ENCODE data around the gene PDE7B. TPM values are rescaled to one million over a fixed set of nuclear protein-coding genes. Genes with fewer than 3 reads are reported as not detected.

Gene PDE7B
- total RNA-seq, 1 donor, result 0.42 TPM

DNA sequence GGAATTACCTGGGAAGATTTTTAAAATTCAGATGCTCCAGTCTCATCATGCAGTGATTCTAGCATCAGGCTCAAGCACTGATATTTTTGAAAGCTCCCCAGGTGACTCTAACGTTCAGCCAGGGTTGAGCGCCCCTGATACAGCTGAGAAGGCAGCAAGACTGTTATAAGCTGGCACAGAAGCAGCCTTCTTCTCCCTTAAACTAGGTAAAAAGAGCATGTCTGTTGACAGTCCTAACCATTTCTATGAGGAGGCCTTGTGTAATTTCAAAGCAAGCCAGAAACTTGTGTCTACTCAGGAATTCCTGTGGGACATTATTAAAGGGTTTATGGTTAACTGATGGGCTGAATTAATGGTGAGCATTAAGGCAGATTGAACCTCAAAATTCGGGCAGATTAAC is 141.9 kb downstream of the PDE7B start:
- H3K27me3 ChIP-seq (ENCODE audit: insufficient read depth, low read length), result no peaks in the 10 kb centered on the region
- H3K9me3 ChIP-seq (ENCODE audit: low read depth, low read length), result no peaks in the 10 kb centered on the region
- no peak overlapping the region for H3K4me3 ChIP-seq (ENCODE audit: low read length)
- peaks cover 18% of the 10 kb centered on the region for H3K4me1 ChIP-seq (ENCODE audit: insufficient read depth, low read length)

GRCh38 chr6:135994857-135995544 is 143.5 kb downstream of the PDE7B start:
- Histone ChIP-seq H3K4me1 (ENCODE audit: insufficient read depth, low read length) (peaks cover 17% of the 10 kb centered on the region), H3K27me3 (ENCODE audit: insufficient read depth, low read length) (no peaks in the 10 kb centered on the region), H3K4me3 (ENCODE audit: low read length) (no peak overlapping the region), H3K9me3 (ENCODE audit: low read depth, low read length) (no peaks in the 10 kb centered on the region)

DNA sequence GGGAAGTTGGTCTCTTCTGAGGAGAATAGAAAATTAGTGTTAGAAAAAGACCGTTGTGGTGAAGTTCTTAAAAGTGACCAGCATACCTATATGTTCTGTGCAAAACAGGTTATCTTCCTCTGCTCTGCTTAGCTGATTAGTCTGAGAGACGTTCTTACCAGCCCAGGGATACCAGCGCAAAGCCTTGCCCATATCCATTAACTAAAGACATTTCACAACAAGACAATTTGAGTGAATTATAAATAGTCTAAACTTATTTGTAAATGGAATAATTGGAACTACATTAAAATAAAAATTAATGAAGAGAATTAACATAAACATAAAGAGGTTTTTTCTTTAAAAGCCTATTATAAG is 144.0 kb downstream of the PDE7B start:
- Histone ChIP-seq H3K4me3 (ENCODE audit: low read length) (no peak overlapping the region), H3K4me1 (ENCODE audit: insufficient read depth, low read length) (peaks cover 12% of the 10 kb centered on the region), H3K27me3 (ENCODE audit: insufficient read depth, low read length) (no peaks in the 10 kb centered on the region), H3K9me3 (ENCODE audit: low read depth, low read length) (no peaks in the 10 kb centered on the region)

- no peaks in the 10 kb centered on the region for H3K27me3 ChIP-seq (ENCODE audit: insufficient read depth, low read length)
- H3K9me3 ChIP-seq (ENCODE audit: low read depth, low read length), result no peaks in the 10 kb centered on the region
- peaks cover 8% of the 10 kb centered on the region for H3K4me1 ChIP-seq (ENCODE audit: insufficient read depth, low read length)
- H3K4me3 ChIP-seq (ENCODE audit: low read length), result no peak overlapping the region
These were observed 145.2 kb downstream of the PDE7B start for GRCh38 chr6:135996668-135997067.

DNA sequence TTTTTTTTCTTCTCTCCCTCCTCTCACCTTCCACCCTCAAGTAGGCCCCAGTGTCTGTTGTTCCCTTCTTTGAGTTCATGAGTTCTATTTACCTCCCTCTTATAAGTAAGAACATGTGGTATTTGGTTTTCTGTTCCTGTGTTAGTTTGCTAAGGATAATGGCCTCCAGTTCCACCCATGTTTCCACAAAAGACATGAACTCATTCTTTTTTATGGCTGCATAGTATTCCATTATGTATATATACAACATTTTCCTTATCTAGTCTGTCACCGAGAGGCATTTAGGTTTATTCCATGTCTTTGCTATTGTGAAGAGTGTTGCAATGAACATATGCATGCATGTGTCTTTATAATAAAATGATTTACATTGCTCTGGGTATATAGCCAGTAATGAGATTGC is 147.9 kb downstream of the PDE7B start:
- no peak overlapping the region for H3K4me3 ChIP-seq (ENCODE audit: low read length)
- no peaks in the 10 kb centered on the region for H3K27me3 ChIP-seq (ENCODE audit: insufficient read depth, low read length)
- H3K4me1 ChIP-seq (ENCODE audit: insufficient read depth, low read length), result peaks cover 8% of the 10 kb centered on the region
- H3K9me3 ChIP-seq (ENCODE audit: low read depth, low read length), result no peaks in the 10 kb centered on the region

DNA sequence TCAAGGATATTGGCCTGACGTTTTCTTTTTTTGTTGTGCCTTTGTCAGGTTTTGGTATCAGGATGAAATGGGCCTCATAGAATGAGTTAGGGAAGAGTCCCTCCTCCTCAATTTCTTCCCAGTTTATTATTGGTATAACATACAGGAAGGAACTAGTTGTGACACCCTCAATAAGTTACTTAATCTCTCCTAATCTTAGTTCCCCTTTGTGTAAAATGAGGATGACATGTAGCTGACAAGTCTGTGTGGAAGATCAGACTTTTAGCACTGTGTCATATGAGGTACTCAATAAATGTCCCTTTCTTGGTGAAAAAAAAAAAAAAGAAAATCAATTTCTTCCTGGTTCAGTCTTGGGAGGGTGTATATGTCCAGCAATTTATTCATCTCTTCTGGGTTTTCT is 155.8 kb downstream of the PDE7B start:
- H3K4me1 ChIP-seq (ENCODE audit: insufficient read depth, low read length), result peaks cover 21% of the 10 kb centered on the region
- no peaks in the 10 kb centered on the region for H3K27me3 ChIP-seq (ENCODE audit: insufficient read depth, low read length)
- no peak overlapping the region for H3K4me3 ChIP-seq (ENCODE audit: low read length)
- no peaks in the 10 kb centered on the region for H3K9me3 ChIP-seq (ENCODE audit: low read depth, low read length)

DNA sequence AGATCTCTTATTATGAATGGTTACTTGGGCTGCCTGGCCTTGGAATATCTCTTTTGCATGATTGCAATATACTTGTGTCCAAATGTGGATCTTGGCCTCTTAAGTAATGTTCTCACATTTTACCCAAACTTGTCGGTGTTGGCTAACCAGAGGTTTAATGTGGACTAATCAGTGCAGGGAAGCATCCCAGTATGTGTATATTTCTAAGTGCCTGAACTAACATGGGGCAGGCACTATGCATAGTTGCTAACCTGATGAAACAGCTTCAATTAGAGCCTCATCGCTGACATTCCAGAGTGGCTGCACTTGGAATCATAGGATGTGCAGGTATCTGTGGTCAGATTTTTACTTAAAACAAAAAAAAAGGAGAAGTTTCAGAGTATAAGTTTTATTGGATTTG is 160.0 kb downstream of the PDE7B start:
- Histone ChIP-seq H3K4me1 (ENCODE audit: insufficient read depth, low read length) (peaks cover 25% of the 10 kb centered on the region), H3K9me3 (ENCODE audit: low read depth, low read length) (no peaks in the 10 kb centered on the region), H3K4me3 (ENCODE audit: low read length) (no peak overlapping the region), H3K27me3 (ENCODE audit: insufficient read depth, low read length) (no peaks in the 10 kb centered on the region)

DNA sequence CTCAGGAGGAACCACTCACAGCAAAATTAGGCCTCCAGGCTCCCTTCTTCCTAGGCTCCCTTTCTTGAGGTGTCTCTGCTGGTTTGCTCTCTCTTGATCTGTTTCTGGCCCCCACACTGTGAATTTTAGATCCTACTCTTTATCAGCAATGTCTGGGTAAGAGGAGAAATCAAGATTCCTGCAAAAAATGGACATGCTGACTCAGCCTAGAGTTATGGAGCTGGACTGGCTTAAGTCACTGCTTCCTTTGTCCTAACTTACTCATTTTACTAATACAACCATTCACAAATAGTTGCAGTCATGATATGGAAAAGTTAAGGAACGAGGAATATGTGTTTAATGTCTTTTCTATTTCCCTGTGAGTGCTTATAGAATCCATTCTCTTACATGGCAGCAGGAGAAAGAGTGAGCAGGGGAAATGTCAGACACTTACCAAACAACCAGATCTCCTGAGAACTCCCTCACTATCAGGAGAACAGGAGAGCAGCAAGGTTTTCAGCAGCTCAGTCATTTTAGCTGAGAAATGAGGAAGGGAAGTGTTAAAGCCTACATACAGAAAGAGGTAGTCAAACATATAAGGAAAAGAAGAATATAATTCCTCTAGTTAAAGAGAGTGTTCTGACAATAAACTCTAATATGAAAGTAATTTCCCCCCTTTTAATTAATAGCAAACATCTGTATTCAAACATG is 160.8 kb downstream of the PDE7B start:
- peaks cover 17% of the 10 kb centered on the region for H3K4me1 ChIP-seq (ENCODE audit: insufficient read depth, low read length)
- H3K4me3 ChIP-seq (ENCODE audit: low read length), result no peak overlapping the region
- H3K27me3 ChIP-seq (ENCODE audit: insufficient read depth, low read length), result no peaks in the 10 kb centered on the region
- H3K9me3 ChIP-seq (ENCODE audit: low read depth, low read length), result no peaks in the 10 kb centered on the region

DNA sequence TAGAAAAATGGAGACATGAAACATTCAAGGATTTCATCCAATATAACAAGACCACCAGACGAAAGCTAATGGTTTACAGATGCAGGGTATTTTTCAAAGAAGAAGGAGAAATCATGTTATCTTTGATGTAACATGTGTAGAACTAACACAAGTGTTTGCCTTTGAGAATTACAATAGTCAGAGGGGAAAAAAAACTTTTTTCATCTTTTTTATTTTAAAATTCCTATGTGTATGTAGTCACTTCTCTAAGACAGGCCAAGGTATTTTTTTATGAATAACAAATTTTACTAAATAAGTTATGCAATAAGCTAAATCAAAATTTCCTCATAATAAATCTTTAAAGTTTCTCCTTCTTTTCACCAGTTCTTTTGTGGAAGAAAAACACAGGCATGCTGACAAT is 161.4 kb downstream of the PDE7B start:
- Histone ChIP-seq H3K4me1 (ENCODE audit: insufficient read depth, low read length) (peaks cover 17% of the 10 kb centered on the region), H3K27me3 (ENCODE audit: insufficient read depth, low read length) (no peaks in the 10 kb centered on the region), H3K4me3 (ENCODE audit: low read length) (no peak overlapping the region), H3K9me3 (ENCODE audit: low read depth, low read length) (no peaks in the 10 kb centered on the region)

GRCh38 chr6:136014454-136015437 is 163.2 kb downstream of the PDE7B start:
- peaks cover 17% of the 10 kb centered on the region for H3K4me1 ChIP-seq (ENCODE audit: insufficient read depth, low read length)
- no peaks in the 10 kb centered on the region for H3K27me3 ChIP-seq (ENCODE audit: insufficient read depth, low read length)
- no peaks in the 10 kb centered on the region for H3K9me3 ChIP-seq (ENCODE audit: low read depth, low read length)
- H3K4me3 ChIP-seq (ENCODE audit: low read length), result no peak overlapping the region

- H3K9me3 ChIP-seq (ENCODE audit: low read depth, low read length), result no peaks in the 10 kb centered on the region
- peaks cover 17% of the 10 kb centered on the region for H3K4me1 ChIP-seq (ENCODE audit: insufficient read depth, low read length)
- no peaks in the 10 kb centered on the region for H3K27me3 ChIP-seq (ENCODE audit: insufficient read depth, low read length)
- no peak overlapping the region for H3K4me3 ChIP-seq (ENCODE audit: low read length)
These were observed 164.0 kb downstream of the PDE7B start for GRCh38 chr6:136015531-136015930.

DNA sequence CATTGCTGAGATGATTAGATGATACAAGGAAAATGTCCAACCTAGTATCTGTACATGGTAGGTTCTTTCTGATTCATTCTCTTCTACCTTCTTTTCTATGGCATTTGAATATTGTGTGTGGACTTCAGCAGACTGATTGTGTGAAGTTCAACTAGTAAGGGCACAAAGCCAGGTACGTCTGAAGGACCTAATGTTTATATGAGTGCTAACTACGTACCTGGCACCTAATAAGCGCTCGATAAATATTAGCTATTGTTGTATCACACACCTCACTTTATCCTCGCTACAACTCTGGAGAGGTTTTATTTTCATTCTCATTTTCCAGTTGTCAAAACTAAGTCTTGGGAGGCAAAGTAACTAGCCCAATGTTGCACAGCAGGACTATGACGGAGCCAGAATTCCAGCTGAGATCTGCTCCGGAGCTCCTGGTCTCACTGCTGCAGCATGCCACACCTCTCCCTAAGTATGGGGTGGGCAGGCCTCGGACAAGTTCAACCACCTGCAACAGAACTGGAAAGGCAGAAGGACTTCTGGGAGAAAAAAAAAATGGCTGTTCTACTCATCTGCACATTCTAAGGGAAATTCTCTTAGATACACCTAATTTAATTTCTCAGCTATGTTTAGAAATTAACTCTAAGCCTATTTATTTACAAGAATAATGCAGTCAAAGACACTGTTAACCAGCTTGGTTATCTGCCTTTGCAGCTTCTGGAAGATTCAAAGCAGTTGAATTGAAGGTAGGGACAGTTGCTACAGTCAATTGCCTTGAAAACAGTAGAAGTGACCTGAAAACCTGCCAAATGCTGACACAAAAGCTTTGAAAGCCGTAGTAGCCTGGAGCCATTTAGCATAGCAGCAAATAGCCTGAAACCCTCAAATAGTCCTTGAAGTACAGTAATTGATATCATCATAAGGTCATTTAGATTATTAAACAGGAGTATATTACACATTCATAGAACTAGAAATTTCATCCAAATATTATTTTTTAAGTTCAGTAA is 165.0 kb downstream of the PDE7B start:
- Histone ChIP-seq H3K4me1 (ENCODE audit: insufficient read depth, low read length) (peaks cover 12% of the 10 kb centered on the region), H3K27me3 (ENCODE audit: insufficient read depth, low read length) (no peaks in the 10 kb centered on the region), H3K4me3 (ENCODE audit: low read length) (no peak overlapping the region), H3K9me3 (ENCODE audit: low read depth, low read length) (no peaks in the 10 kb centered on the region)

DNA sequence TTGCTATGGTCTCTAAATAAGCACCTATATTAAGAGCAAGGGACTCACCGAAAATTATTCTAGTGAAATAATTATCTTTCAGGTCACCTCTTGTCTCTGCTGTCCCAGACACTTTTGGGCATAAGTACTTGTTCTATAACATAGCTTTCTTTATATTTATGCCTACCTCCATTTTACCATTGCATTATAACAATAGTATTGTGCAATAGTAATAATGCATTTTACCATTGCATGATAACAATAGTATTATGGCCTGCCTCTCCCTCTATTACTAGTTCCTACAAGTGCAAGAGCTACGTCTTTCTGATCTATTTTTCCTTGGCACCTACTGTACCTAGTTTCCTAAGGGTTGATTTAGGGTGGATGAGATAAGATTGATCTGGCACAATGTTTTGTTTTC is 169.2 kb downstream of the PDE7B start:
- H3K9me3 ChIP-seq (ENCODE audit: low read depth, low read length), result no peaks in the 10 kb centered on the region
- no peaks in the 10 kb centered on the region for H3K4me1 ChIP-seq (ENCODE audit: insufficient read depth, low read length)
- no peaks in the 10 kb centered on the region for H3K27me3 ChIP-seq (ENCODE audit: insufficient read depth, low read length)
- H3K4me3 ChIP-seq (ENCODE audit: low read length), result no peak overlapping the region

DNA sequence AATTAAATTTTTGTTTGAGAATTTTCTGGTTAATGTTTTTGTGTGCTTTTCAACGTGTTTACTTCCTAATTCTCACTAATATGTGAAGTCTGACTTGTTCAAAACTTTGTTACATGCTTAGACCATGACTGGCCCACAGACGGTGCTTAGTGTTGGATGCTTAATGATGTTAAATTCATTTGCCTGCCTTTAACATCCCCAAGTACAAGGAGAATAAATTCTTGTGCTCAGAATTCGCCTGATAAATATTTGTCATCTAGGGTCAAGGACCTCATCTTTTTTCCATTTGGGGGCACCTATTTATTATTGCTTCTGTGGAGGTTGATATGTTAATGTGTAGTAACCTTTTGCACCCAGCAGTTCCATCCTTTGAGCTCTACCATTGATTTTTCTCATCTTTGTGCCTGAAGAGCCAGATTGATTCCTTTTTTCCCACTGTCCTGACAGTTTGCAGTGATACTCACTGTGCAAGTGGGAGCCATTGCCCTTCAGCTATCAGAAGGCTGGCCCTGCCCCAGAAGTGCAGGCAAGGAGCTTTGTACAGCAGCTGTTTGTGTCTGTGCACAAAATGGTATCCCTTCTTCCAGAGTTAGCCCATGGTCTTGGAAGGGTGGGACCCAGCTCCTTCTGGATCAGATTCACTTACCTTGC is 170.8 kb downstream of the PDE7B start:
- Histone ChIP-seq H3K27me3 (ENCODE audit: insufficient read depth, low read length) (no peaks in the 10 kb centered on the region), H3K4me1 (ENCODE audit: insufficient read depth, low read length) (no peaks in the 10 kb centered on the region), H3K4me3 (ENCODE audit: low read length) (no peak overlapping the region), H3K9me3 (ENCODE audit: low read depth, low read length) (no peaks in the 10 kb centered on the region)
